RKO (cell line): ENCODE results near the gene FNDC3B.

Experiments
- DNase-seq: peaks from one replicate; pipeline ENCODE4 v3.0.0-alpha.2; 2016; ENCODE audit warnings: low spot score

The FNDC3B gene

DNA sequence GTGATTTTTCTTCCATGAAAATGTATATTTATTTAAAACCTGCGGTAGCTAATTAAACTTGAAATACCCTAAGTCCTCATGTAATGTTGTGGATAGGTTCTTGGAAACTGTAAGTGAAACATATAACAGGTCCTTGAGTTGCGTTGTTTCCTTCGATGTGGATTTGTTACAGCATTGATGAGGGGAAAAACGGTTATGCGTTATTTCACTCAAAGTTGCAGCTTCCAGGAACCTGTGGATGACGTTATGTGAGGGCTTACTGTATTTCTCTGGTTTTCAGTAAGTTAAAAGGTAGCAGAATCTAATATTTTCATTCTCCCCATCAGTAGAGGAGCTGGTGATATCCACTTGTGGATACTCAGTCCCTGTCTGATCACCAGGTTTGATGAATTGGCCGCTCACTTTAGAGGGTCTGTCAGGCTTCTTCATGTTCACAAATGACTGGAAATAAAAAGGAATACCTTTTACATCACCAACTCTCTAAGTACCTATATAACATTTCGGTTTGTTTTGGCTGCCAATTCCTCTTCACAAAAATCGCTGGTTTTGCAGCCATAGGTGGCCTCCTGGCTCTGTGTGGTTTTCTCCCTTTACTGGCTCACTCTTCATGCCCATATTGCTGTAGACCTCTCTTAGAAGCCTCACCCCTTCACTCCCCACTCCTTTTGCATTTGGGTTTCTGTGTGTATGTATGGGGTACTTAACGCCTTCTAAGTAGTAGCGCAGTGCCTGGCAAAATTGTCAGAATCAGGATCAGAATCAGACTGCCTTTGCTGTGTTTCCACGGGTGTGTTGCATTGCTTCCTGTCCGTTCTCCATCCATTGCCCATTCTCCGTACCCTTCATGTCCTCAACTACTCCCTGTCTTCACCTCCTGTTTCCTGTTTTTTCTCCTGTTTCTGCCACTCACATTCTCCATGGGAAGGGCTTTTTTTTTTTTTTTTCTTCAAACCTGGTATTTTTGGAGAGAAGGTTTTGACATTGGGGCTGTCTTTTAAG is 112.6 kb downstream of the FNDC3B start:
- DNase-seq = no peak

DNA sequence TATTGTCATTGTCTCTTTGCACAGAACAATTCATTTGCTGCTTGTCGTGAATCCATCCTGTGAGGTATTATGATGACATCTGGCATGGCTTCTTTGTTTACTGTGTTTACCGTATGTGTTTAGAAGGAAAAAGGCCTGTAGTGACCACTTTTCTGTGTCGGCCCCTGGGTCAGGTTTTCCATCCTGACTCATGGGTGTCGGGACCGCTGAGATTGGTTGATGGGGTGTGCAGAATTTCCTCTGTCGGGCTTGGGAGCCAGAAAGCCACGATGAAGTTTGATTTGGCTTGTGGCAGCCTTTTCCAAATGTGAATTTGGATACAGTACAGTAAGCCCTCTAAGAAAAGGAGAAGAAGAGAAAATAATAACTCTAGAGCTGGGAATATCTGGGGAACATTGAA is 113.5 kb downstream of the FNDC3B start:
- peak; percentile 74 for DNase-seq

DNA sequence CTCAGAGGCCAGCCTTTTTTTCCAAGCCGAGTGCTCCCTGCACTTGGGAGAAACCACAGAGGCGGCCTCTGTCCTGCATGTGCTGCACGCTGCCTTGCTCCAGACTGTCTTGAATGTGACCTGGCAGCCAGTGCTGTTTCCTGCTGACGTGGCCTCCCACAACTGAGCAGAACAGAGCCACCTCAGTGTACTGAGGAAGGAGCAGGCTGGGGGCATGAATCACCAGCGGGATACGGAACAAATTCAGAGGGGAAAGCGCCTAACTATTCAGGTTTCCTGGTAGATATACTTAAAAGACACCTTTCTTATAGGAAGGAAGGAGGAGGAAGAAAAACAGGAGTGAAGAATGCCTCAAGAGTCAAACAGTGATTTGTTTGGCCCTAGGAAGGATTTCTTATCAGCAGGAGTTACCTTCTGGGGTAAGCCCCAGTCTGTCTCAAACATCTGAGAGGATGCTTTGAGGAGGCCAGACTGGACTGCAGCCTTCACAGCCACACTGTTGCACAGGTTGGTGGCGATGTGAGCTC is 114.0 kb downstream of the FNDC3B start:
- DNase-seq = peak; percentile 95

DNA sequence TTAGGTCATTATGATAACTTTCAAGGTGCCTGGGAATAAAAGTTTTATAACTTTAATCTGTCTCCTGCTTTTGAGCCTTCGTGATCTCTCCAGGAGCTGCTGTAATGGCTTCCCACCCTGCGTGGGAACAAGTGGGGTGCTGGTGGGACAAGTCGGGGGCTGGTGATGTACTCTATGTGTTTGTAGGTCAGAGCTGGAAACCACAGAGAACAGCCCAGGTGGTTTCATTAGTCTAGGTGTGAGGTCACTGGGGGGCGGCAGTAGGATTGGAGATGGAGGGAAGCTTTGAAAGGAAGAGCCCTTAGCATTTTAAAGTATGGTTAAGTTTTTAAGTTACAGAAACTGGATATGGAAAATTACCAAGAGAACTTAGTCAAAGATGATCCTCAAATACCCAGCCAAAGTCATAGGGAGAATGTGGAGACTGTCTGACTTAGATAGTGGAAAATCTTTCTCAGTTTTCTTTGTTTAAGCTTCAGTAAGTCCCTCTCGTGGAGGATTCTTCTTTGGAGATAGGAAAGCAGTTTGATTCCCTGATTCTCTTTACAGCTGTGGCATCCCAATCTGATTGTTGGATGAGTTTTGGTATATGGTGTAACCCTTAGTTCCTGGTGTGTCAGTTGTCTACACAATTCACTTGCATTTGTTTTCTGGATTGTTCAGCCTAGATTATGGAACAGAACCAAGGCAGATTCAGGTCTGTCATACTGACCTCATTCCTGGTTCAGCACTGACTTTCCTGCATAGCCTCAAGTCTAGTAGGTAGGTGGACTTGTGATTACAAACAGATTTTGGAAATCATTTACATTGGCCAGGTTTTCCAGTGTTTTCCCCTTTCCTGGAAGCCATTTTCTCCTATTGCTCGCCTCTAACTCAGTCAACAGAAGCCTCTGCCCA is 115.6 kb downstream of the FNDC3B start:
- no peak for DNase-seq

DNA sequence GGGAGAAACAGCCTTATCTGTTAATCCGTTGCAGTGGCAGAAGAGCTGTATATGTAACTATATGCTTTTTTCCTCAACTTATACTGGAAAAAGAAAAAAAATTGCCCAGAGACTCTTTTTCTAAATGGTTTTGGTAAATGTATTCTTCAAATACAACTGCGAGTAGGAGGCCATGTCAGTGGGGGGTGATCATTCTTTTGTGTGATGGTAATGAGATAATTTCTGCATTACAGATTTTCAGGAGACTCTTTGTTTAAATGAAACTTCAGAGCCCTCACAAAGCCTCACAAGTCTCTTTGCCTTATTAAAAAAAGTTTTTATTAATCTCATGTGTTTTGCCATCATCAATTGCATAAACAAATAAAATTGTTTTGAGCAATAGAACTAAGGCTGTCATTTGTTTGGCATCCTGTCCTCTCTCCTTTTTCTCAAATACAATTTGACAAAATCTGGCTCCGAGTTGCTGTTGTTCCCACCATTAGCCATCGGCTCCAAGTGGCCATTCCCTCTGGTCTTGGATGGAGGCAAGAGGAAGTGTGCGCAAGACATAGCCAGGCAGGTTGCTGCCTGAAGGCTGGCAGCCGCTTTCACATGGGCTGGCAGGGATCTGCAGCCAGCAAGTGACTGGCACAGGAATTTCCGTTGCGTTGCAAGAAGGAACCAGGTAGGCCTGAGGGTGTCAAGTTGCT is 116.7 kb downstream of the FNDC3B start:
- no peak for DNase-seq

DNA sequence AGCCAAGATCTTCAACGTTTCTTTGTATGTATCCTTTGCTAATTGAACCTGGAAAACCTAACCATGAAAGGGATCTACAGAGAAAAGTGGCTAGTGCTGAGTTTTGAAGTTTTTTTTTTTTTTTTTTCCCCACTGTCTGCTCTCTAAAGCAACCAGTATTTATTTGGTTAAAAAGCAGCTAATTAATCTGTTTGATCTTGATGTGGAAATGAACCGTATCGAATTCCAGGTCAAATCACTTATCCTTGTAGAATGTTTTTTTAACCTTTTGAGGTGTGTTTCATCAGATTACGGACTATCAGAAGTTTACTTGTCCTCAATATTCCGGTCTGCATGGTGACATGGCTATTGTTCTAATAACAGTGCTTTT is 117.2 kb downstream of the FNDC3B start:
- no peak for DNase-seq

DNA sequence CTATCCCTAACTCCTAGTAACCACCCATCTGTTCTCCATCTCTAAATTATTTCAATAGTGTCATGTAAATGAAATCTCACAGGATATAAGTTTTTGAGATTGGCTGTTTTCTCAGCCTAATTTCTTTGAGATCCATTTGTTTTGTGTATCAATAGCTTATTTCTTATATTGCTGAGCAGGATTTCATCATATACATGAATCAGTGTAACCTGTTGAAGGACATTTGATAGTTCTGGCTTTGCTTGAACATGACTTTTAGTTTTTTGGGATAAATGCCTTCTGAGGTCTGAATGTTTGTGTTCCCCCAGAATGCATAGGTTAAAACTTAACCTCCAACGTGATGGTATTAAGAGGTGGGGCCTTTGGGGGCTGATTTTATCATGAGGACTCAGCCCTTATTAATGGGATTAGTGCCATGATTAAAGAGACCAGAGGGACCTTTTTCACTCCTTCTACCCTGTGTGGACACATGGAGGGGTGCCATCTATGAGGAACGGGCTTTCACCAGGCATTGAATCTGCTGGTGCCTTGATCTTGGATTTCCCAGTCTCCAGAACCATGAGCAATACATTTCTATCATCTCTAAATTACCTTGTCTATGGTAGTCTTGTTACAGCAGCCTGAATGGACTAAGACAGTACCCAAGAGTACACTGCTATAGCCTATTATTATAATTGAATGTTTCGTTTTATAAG is 118.3 kb downstream of the FNDC3B start:
- DNase-seq = no peak

DNA sequence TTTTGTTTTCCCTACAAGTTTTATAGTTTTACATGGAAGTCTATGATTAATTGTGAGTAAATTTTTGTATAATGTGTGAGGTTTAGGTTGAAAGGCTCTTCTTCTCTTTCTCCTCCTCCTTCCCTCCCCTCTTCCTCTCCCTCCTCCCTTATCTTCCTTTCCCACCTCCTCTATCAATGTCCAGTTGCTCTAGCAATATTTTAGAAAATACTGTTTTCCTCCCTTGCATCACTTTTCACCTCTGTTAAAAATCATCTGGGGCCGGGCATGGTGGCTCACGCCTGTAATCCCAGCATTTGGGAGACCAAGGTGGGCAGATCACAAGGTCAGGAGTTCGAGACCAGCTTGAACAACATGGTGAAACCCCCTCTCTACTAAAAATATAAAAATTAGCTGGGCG is 119.4 kb downstream of the FNDC3B start:
- DNase-seq = no peak

DNA sequence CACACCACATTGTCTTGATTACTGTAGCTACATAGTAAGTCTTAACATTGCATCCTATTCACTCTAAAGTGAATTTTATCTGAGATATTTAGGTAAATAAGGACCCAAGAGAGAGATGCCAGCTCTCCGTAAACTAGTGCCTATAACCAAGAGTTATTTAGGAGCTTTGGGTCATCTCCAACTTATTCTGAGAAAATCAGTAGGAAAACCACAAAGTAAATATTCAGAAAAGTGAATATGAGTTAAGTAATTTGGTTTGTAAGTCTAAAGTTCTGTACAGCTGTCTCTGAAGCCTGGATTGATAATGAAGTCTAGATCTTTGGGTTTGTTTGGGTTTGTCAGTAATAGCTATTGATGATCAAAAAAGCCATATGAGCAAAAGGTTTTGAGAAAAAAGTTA is 120.0 kb downstream of the FNDC3B start:
- no peak for DNase-seq

DNA sequence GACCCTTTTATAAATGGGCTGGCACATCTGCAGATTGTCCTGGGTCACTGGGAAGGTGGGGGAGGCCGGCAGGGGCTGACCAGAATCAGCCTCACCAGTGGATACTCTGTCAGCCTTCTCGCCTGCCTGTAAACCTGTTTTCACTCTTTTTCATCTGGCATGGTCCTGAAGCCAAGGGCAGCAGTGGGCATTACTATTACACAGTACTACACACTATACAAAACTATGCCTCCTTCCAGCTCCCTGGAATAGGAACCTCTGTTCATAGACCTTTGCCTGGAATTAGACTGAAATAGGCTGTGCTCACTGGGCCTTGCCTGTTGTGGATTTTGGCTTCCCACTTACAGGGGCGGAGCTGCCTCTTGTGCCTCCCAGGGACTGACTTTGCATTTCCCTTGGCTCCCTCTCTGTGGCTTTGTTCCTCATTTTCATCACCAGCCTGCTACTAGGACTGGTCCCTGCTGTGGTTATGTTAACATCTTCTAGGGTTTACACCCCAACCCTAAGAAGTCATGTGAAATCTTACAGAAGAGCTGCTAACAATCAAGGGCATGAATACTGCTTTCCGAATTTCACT is 120.7 kb downstream of the FNDC3B start:
- no peak for DNase-seq

DNA sequence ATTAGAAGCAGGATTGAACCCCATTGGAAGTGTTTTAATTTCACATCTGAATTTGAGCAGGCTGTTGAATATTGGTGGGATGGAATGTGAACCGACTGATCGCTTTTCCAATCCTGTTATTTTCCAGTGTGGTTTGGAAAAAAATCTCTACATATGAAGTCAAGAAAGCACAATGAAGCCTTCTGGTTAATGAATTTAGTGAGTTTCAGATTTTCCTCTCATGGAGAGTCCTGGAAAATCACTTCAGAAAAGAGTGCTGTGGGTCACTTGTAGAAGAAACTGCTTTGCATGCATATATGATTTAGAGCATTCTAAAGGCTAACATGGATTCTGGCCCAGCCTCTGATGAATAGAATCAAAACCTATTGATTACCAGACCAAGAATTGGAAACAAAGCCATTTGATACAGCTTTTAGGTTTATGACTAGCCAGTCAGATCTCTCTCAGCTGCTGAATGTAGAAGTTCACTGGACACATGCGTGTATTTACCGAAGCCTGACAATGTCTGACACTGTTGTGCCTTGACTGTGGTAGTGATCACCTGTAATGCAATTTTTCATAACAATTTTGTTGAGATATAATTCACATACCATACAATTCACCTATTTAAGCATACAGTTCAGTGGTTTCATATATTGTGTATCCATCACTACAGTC is 121.9 kb downstream of the FNDC3B start:
- DNase-seq = no peak

DNA sequence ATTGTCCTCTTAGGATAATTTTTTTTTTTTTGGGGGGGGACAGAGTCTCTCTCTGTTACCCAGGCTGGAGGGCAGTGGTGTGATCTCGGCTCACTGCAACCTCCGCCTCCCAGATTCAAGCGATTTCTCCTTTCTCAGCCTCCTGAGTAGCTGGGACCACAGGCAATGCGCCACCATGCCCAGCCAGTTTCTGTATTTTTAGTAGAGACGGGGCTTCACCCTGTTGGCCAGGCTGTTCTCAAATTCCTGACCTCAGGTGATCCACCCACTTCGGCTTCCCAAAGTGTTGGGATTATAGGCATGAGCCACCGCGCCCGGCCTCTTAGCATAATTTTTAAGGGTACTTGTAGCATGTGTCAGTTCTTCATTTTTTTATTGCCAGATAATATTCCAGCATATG is 122.6 kb downstream of the FNDC3B start:
- DNase-seq = no peak

DNA sequence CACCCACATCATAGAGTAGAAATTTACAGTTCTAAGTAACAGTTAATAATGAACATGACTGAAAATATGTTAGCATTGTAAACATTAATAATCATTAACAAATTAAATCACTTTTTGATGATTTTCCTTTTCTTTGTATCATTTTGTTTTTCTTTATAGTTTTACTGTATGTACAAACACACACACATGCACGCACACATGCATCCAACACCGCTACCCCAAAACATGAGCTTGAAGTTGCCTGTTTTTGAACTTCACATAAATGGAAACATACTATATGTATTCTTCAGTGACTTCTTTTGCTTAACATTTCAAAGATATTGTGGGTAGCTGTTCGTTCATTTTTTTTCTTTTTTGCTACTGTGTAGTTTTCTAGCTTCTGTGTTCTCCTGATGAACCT is 123.9 kb downstream of the FNDC3B start:
- DNase-seq = no peak

DNA sequence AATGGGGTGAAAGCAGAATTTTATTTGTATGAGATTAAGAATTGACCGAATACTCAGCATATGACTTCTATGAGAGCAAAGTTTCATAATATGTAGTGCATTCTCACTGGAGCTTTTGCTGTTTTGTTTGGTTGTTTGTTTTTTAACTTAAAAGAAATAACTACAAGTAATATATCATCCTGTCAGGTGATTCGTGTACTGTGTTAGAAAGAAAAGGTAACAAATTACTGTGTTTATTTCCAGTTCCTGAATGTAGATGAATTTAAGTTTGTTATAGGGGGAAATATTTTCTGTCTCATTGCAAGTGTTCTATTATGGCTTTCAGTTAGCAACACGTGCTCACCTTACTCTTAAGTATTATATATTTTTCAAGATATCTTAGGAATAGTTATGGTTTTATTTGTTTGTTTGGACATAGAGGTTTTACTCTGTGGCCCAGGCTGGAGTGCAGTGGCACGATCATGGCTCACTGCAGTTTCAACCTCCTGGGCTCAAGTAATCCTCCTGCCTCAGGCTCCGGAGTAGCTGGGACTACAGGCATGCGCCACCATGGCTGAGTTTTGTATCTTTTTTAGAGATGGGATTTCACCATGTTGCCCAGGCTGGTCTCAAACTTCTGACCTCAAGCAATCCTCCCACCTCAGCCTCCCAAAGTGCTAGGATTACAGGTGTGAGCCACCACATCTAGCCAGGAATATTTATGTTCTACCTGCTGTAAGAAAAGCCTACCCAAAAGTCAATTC is 125.4 kb downstream of the FNDC3B start:
- no peak for DNase-seq

DNA sequence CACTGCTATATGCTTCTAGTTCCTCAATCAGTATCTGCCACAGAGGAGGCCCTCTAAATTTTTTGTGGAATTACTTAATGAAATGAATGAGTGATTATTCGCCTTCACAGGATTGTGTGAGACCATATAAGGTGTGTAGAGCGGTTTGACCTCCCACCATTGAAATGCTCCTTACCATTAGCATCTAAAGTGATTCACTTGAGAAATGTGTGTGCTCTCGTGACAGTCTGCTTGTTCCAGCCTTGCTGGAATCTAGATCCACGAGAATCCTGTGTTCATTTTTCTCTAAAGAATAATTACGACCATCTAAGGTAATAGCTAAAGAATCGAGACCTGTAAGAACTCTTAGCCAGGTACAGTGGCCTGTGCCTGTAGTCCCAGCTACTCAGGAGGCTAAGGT is 126.9 kb downstream of the FNDC3B start:
- no peak for DNase-seq

DNA sequence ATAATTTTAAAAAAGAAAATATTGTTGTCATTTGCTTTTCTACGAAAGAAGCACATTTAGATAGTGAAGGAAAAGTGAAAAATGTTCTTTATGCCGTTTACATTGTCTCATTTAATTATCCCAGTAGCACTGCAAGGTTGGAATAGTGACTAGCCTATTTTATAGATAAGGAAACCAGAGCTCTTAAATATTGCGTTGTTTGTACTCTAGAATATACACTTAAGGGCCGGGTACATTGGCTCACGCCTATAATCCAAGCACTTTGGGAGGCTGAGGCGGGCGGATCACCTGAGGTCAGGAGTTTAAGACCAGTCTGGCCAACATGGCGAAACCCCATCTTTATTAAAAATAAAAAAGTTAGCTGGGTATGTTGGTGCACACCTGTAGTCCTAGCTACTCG is 127.5 kb downstream of the FNDC3B start:
- no peak for DNase-seq

DNA sequence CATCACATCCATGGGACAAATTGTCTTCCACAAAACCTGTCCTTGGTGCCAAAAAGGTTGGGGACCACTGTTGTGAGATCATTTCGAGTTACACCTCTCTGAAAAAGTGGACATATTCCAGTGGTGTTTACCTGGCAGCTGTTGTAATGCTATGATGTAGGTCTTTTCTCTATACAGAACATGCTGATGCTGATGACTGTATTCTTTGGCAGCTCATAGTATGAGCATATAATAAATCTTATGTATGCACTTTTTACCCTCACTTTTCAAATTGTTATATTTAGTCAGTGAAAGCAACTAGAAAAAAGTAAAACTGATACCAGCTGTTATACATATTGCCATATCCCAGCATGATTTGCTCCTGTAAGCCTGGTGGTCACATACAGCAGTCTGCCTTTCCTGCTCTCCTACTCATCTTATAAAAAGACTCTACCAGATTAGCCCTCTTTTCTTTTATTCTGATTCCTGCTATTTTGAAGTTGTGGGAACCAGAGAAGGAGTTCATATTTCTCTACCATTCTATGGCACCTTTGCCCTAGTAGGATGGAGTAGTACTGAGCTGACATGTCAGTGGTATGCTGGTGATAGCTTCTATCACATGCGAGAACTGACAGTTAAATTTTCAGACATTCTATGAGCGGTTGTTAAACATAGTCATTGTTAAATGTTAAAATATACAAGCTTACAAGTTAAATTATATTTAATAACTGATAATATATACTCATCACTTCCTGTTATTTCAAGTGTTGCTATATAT is 128.7 kb downstream of the FNDC3B start:
- DNase-seq = no peak

DNA sequence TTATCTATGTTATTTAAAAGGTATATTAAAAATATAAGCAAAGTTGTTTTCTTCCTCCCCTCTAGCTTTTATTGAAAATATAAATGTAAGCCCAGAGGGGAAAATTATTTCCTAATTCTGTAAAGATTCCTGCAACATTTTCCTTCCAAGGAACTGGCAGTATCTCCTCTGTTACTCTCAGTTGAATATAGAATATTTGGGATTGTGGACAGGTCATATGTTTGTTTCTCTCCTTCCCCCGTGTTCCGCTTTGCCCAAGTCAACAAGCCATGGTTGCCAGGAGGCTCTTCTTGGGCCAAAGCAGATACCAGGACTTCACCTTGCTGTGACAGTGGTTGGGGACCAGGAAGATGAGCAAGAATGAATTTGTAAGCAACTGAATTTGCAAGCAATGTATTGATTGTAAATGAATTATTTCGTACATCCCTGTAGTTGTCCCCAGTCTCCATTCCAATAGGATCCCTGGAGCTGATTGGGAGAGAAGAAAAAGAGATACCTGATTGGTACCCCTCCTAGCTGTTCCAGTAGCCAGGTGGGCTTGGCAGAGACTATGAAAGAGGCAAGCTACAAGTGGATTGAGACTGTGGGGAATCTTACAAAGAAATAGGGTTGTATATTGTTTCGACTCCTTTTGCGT is 130.8 kb downstream of the FNDC3B start:
- no peak for DNase-seq

DNA sequence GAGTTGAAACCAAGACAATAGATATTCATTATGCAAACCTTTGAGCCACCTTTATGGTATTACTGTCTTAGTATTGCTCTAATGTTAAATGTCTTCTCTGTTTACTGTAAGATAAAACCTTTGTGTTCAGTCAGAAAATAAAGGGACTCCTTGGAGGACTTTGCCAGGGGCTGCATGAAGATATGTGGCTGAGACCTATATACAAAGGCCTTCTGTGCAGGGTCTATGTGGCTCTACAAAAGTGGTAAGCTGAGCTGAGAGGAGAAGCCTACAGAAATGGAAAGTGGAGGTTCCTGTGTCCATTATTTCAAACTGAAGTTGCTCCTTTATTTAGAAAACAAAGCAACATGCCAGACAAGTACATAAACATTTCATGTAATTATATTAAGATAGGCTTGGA is 131.5 kb downstream of the FNDC3B start:
- no peak for DNase-seq
